ENCODE data around the gene CFLAR. TPM values are rescaled to one million over a fixed set of nuclear protein-coding genes. Genes with fewer than 3 reads are reported as not detected.

Gene CFLAR
- total RNA-seq, 3 donors from 2014 or later (not counting 1 experiment from before 2014, with no cell fraction given) = 415 to 542 (median 445) TPM

DNA sequence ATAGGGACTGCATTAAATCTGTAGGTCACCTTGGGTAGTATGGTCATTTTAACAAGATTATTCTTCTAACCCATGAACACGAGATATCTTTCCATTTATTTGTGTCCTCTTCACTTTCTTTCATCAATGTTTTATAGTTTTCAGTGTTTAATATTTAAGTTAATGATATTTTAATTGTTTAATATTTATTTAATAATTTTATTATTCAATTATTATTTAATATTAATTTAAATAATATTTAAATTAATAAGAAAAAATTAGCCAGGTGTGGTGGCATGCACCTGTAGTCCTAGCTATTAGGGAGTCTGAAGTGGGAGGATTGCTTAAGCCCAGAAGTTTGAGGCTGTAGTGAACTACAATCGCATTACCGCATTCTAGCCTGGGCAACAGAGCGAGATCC is 100.0 kb downstream of the CFLAR start:
- TF ChIP-seq, protein P1, sequence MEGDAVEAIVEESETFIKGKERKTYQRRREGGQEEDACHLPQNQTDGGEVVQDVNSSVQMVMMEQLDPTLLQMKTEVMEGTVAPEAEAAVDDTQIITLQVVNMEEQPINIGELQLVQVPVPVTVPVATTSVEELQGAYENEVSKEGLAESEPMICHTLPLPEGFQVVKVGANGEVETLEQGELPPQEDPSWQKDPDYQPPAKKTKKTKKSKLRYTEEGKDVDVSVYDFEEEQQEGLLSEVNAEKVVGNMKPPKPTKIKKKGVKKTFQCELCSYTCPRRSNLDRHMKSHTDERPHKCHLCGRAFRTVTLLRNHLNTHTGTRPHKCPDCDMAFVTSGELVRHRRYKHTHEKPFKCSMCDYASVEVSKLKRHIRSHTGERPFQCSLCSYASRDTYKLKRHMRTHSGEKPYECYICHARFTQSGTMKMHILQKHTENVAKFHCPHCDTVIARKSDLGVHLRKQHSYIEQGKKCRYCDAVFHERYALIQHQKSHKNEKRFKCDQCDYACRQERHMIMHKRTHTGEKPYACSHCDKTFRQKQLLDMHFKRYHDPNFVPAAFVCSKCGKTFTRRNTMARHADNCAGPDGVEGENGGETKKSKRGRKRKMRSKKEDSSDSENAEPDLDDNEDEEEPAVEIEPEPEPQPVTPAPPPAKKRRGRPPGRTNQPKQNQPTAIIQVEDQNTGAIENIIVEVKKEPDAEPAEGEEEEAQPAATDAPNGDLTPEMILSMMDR (IDR thresholded peaks at IDR 0.05) = no peak
- 100% methylated on average over 3 of the region's 4 CpGs for WGBS (ENCODE audit: insufficient coverage)

GRCh38 chr2:201216918-201217317 is 101.0 kb downstream of the CFLAR start:
- Mint-ChIP-seq H3K9me3 (no peaks in the 10 kb centered on the region), H3K27ac (peak overlapping the region; percentile 14 to 24), H3K4me1 (peaks cover 4 to 10% of the 10 kb centered on the region in 2 donors), H3K36me3 (peaks cover 7% of the 10 kb centered on the region), H3K27me3 (ENCODE audit: low read depth in 2 of 2) (no peaks in the 10 kb centered on the region), H3K4me3 (no peak overlapping the region)
- no peak overlapping the region for H3K27ac ChIP-seq (ENCODE audit: low read length)
- H3K4me1 ChIP-seq (ENCODE audit: control insufficient read depth, insufficient read depth, low read length) = no peaks in the 10 kb centered on the region
- DNase-seq (no peak), ATAC-seq (no peak)
- TF ChIP-seq, protein P1 (IDR thresholded peaks at IDR 0.05) = no peak
- H3K9me3 ChIP-seq (ENCODE audit: control insufficient read depth, insufficient read depth, low read length) = no peaks in the 10 kb centered on the region
- no peak overlapping the region for H3K4me3 ChIP-seq (ENCODE audit: low read length)
- 50% methylated on average over 1 of the region's 1 CpG for WGBS (ENCODE audit: insufficient coverage)
- H3K27me3 ChIP-seq (ENCODE audit: control insufficient read depth, insufficient read depth, low read length) = no peaks in the 10 kb centered on the region
- intact Hi-C loops (cut with micrococcal nuclease) = no loop called here
- H3K36me3 ChIP-seq (ENCODE audit: control insufficient read depth, insufficient read depth, low read length) = peaks cover 41% of the 10 kb centered on the region

More for the DNA sequence above, 100.0 kb downstream of the CFLAR start:
- ATAC-seq (no peak), DNase-seq (no peak)
- H3K27me3 ChIP-seq (ENCODE audit: control insufficient read depth, insufficient read depth, low read length) = no peaks in the 10 kb centered on the region
- no peaks in the 10 kb centered on the region for H3K9me3 ChIP-seq (ENCODE audit: control insufficient read depth, insufficient read depth, low read length)
- intact Hi-C loops (cut with micrococcal nuclease) = no loop called here
- Mint-ChIP-seq H3K9me3 (no peaks in the 10 kb centered on the region), H3K27me3 (ENCODE audit: low read depth in 2 of 2) (no peaks in the 10 kb centered on the region), H3K27ac (peak overlapping the region in 1 of 2 donors; percentile 24), H3K4me1 (peaks cover 11 to 17% of the 10 kb centered on the region in 2 donors), H3K4me3 (no peak overlapping the region), H3K36me3 (peaks cover 7% of the 10 kb centered on the region)
- H3K36me3 ChIP-seq (ENCODE audit: control insufficient read depth, insufficient read depth, low read length) = peaks cover 42% of the 10 kb centered on the region
- H3K4me3 ChIP-seq (ENCODE audit: low read length) = no peak overlapping the region
- no peak overlapping the region for H3K27ac ChIP-seq (ENCODE audit: low read length)
- peaks cover 3% of the 10 kb centered on the region for H3K4me1 ChIP-seq (ENCODE audit: control insufficient read depth, insufficient read depth, low read length)

- peaks cover 7% of the 10 kb centered on the region for H3K36me3 Mint-ChIP-seq
- peak overlapping the region in 1 of 2 donors; percentile 81 for H3K27ac Mint-ChIP-seq
Measured at GRCh38 chr2:201218780-201219179, 102.8 kb downstream of the CFLAR start.

More at GRCh38 chr2:201218780-201219179, 102.8 kb downstream of the CFLAR start:
- TF ChIP-seq, protein P1 (IDR thresholded peaks at IDR 0.05) = no peak
- Mint-ChIP-seq H3K9me3 (no peaks in the 10 kb centered on the region), H3K4me3 (no peak overlapping the region), H3K27me3 (ENCODE audit: low read depth in 2 of 2) (no peaks in the 10 kb centered on the region), H3K4me1 (peaks cover 13 to 20% of the 10 kb centered on the region in 2 donors)
- Histone ChIP-seq H3K27me3 (ENCODE audit: control insufficient read depth, insufficient read depth, low read length) (no peaks in the 10 kb centered on the region), H3K27ac (ENCODE audit: low read length) (no peak overlapping the region), H3K36me3 (ENCODE audit: control insufficient read depth, insufficient read depth, low read length) (peaks cover 41% of the 10 kb centered on the region), H3K4me3 (ENCODE audit: low read length) (no peak overlapping the region), H3K4me1 (ENCODE audit: control insufficient read depth, insufficient read depth, low read length) (peaks cover 2% of the 10 kb centered on the region), H3K9me3 (ENCODE audit: control insufficient read depth, insufficient read depth, low read length) (no peaks in the 10 kb centered on the region)
- DNase-seq (no peak), ATAC-seq (no peak)
- 92% methylated on average over 6 of the region's 6 CpGs for WGBS (ENCODE audit: insufficient coverage)
- intact Hi-C loops (cut with micrococcal nuclease) = no loop called here

Measured in natural killer cell (primary cell).